DLD1 (cell line): ENCODE results near the gene ITSN1.
"Not testable (repeated sequence)": the region's sequence is repeated elsewhere in the genome, so short reads cannot be mapped to it uniquely, and the experiment has no call there.

ENCODE experiments used
- in situ Hi-C: cut with HindIII; loops from 2 replicates; pipeline ENCODE4 v1.10.0; 2017; ENCODE audit warnings: low sequenced_read_pairs

Gene ITSN1

GRCh38 chr21:33650929-33651509, 8.7 kb downstream of the ITSN1 start:
- in situ Hi-C loops = no loop called here

- in situ Hi-C loops = no loop called here
Observed at GRCh38 chr21:33651965-33652680, 9.8 kb downstream of the ITSN1 start.

- in situ Hi-C loops = no loop called here
Observed at GRCh38 chr21:33654412-33654811, 12.1 kb downstream of the ITSN1 start.

GRCh38 chr21:33655588-33656221, 13.4 kb downstream of the ITSN1 start:
- in situ Hi-C loops = no loop called here

- in situ Hi-C loops = no loop called here
Observed at GRCh38 chr21:33657124-33657820, 15.0 kb downstream of the ITSN1 start.

GRCh38 chr21:33658919-33659567, 16.7 kb downstream of the ITSN1 start:
- in situ Hi-C loops = no loop called here

- in situ Hi-C loops = no loop called here
Observed at GRCh38 chr21:33659568-33659949, 17.3 kb downstream of the ITSN1 start.

- in situ Hi-C loops = no loop called here
Observed at GRCh38 chr21:33660406-33660805, 18.1 kb downstream of the ITSN1 start.

GRCh38 chr21:33661146-33661545, 18.8 kb downstream of the ITSN1 start:
- in situ Hi-C loops = no loop called here

GRCh38 chr21:33662046-33662445, 19.7 kb downstream of the ITSN1 start:
- in situ Hi-C loops = no loop called here

- in situ Hi-C loops = no loop called here
Observed at GRCh38 chr21:33663241-33663640, 20.9 kb downstream of the ITSN1 start.

- in situ Hi-C loops = no loop called here
Observed at GRCh38 chr21:33664135-33664534, 21.8 kb downstream of the ITSN1 start.

GRCh38 chr21:33666153-33666552, 23.9 kb downstream of the ITSN1 start:
- in situ Hi-C loops = no loop called here

- in situ Hi-C loops = no loop called here
Observed at GRCh38 chr21:33667636-33668035, 25.3 kb downstream of the ITSN1 start.

- in situ Hi-C loops = no loop called here
Observed at GRCh38 chr21:33668180-33668579, 25.9 kb downstream of the ITSN1 start.

- in situ Hi-C loops = no loop called here
Observed at GRCh38 chr21:33668620-33669019, 26.3 kb downstream of the ITSN1 start.

- in situ Hi-C loops = no loop called here
Observed at GRCh38 chr21:33670076-33670978, 28.0 kb downstream of the ITSN1 start.

GRCh38 chr21:33673473-33673872, 31.2 kb downstream of the ITSN1 start:
- in situ Hi-C loops = no loop called here

- in situ Hi-C loops = no loop called here
Observed at GRCh38 chr21:33674226-33674625, 31.9 kb downstream of the ITSN1 start.

- in situ Hi-C loops = not testable (repeated sequence)
Observed at GRCh38 chr21:33676666-33677065, 34.4 kb downstream of the ITSN1 start.
